HG02623 (cell line): ENCODE measurements around the gene PDIA5.
A peak's percentile ranks its signal among the peaks of the same experiment; 100 is the strongest.
"Not testable (repeated sequence)": the region's sequence is repeated elsewhere in the genome, so short reads cannot be mapped to it uniquely, and the experiment has no call there.

Experiments used
- ATAC-seq: cut with Tn5 transposase; IDR thresholded peaks from one replicate; pipeline ENCODE4 v1.9.1; 2021; ENCODE audit warnings: moderate library complexity; ENCODE audit not compliant: unreplicated experiment

Gene PDIA5

DNA sequence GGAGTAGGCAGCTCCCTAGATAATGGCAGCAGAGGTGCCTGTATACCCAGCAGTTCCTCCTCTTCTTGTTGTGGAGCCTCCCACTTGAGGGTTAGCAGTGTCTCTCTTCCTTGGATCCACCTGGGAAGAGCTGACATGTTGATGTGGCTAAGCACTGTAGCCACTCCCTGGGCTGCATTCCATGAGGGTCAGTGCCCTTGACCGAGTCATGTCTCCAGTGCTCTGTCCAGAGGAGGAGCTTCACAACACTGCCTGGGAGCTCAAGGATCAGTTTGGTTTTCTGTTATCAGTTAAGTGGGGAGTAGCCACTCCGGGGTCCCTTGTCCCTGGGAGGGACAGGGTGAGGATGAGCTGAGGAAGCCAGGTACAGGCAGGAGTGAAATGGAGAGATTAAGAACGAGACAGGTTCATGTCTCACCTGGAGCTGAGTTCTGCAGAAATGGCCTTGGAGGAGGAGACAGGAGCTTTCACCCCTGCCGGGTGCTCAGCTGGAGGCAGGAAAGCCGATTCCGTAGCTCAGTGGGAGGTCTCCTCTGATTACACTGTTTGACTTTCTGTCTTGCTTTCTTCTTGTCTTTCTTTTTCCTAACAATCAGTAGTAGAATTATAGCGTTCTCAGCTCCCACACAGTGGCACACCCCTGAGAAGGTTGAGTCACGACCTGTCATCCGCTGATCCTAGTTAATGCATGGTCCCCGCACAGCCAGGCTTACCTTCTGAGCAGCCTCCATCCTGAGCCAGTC is 77.0 kb downstream of the PDIA5 start:
- no peak for ATAC-seq

DNA sequence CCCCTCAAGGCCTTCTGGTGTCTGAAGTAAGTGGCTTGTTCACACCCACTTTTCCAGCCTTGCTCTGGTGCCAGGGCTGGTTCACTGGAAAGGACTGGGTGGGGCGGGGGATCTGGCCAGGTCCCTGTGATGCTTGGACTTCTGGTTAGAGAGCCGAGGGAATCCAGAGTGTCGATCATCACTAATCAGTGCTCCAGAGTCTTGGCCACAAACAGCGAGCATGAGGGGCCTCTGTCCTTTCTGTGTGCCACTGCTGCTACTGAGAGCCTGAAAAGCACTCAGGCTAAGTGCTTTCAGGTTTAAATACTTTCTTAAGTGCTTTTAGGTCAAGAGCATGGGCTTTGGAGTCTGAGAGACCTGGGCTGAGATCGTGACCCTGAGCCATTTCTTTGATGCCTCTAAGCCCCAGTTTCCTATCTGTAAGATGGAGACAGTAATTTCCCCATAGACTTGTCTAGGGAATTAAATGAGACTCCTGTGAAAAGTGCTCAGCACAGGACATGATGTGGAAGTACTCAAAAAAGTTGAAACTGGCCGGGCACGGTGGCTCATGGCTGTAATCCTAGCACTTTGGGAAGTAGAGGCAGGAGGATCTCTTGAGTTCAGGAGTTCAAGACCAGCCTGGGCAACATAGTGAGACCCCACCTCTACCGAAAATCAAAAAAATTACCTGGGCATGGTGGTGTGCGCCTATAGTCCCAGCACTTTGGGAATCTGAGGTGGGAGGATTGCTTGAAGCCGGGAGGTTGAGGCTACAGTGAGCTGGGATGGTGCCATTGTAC is 81.1 kb downstream of the PDIA5 start:
- ATAC-seq, result no peak

DNA sequence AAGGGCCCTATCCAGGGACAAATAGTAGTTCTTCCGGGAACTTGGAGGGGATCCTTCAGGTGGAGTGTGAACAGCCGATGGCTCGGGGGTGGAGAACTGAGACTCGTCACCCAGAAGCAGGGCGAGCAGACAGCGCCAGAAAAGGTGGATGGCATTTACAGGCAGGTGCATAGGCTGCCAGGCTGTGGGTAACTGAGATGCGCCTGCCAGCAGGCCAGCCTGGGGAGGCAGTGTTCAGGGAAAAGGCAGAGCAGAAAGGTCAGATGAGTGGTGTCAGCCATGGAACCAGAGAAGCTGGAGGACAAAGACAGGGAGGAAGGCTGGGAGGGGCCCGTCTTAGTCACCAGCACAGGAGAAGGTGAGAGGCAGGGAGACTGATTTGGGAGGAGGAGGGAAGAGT is 81.9 kb downstream of the PDIA5 start:
- ATAC-seq, result no peak

DNA sequence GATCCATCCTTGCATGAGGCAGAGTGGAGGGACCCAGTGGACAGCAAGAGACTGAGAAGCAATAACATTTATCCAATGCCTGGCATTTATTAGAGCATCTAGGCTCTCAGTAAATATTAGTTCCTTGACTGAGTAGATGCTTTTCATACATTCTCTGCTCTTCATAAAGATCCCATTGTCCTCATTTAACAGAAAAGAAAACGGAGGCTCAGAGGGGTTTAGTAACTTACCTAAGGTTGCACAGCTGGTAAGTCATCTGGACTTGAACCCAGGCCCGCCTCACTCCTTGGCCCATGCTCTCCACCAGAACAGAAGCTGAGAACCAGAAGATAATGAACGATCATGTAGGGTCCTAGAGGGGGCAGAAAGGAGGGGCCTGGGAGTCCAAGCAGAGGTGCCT is 82.7 kb downstream of the PDIA5 start:
- no peak for ATAC-seq

DNA sequence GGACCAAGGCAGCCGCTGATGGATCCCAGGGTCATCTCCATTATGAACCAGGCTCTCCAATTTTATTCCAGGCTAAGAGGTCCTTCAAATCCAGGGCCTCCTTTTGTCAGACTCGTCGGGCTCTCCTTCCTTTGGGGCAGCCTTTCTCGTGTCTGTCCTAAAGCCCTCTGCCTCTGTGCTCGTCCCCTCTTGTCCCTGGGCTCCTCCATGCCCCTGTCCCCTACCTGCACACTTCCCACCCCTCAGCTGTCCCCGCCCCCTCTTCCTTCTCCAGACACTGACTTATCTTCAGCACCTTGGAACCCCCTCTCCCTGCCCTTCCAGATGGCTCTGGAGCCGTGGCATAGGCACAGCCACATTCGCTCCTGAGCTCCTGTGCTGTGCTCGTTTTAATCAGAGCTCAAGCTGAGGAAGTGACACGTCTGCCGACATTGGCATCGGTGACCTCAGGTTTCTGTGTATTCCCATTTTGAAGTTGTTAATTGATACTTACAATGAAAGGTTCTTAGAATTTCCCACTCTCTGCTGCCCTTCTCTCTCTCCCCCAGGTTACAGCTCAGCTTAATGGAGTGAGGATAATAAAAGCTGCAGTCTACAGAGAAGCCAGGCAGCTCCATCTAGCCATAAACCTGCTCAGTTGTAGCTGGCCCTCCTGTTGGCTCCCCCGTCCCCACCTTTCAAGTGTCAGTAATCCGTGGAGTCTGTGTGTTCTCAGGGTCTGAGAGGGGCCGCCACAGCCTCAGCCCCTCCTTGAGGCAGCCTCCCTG is 83.8 kb downstream of the PDIA5 start:
- ATAC-seq, result no peak

DNA sequence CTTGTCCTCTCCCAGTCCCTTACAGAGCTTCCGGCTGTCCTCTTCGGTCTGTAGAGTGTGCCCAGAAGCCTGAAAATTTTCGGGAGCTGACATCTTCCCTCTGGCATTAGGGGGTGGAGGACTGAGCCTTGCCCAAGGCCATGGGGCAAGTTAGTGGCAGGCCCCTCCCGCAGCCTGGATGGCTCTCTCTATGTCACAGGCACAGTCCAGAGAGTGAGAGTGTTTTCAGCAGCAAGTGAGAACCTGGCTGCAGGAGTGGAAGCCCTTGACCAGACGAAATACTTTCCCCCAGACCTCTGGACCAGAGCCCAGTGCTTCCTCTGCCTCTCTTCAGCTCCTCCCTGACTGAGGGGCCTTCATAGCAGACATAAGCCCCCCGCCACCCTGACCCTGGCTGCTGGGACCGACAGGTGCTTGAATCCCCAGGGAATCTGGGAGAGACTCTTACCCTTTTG is 84.5 kb downstream of the PDIA5 start:
- ATAC-seq, result no peak

DNA sequence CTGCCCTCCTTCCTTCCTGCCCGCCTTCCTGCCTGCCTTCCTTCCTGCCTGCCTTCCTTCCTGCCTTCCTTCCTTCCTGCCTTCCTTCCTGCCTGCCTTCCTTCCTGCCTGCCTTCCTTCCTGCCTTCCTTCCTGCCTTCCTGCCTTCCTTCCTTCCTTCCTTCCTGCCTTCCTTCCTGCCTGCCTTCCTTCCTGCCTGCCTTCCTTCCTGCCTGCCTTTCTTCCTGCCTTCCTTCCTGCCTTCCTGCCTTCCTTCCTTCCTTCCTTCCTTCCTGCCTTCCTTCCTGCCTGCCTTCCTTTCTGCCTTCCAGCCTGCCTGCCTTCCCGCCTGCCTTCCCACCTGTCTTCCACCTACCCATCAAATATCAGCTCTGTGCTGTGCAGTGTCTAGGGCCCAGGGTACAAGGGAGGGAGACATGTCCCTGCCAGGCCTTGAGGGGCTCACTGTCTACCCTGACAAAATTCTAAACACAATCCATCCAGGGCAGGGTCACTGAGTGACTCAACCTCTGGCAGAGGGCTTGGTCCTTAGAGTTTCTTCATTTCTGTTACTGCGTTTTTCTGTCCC is 85.1 kb downstream of the PDIA5 start:
- ATAC-seq, result not testable (repeated sequence)

DNA sequence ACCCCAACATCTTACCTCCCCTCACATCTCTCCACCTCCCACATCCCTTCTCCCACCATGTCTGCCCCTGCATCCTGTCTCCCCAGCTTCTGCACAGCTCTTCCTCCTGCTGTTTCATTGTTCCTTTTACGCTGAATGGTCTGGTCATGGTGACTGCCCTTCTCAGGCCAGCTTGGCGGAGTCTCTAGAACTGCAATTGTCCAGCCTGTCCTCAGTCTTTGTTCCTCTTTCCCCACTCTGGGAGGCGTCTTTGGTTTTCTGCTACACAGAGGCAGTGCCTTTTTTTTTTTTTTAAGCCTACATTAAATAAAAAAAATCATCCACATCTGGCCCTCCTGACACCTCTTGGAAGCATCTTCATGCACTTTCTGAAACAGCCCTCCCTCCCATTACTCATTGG is 85.9 kb downstream of the PDIA5 start:
- ATAC-seq, result peak; percentile 26

DNA sequence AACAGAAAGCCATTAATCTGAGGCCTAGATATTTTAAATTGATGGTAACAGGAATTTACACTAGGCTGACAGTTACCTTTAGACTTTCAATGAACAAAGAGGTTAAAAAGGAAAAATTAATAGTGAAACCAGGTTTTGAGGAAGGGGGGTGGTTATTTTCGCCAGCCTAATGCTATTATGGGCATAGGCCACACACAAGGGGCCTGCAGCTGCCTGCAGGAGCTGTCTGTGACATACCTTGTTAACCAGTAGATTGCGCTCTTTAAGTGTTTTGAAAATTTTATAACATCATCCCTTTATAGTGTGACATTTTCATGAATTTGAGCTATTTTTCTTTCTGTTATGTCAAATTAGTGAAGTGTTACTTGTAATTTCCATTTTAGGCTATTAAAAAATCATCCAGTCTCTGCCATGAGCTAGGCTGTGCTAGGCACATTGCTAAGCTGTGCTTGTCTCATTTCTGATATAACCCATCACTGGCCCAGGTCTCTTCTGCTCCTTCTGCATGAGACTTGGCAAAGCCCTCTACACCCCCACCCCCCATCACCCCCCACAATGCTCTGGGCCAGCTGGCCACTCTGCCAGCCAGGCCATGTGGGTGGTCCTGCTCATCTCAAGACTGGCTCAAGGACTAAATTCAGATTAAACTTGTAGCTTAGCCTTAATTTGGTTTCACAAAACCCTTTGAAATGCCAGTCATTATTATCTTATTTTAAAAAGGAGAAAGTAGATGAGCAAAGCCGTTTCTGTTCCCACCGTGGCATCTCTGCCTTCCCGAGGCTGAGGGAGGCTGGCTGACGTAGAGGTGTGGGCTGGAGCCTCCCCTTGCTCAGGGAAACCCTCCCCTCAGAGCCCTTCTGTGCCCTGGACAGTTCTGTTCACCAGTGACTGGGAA is 86.5 kb downstream of the PDIA5 start:
- ATAC-seq, result peak; percentile 52

DNA sequence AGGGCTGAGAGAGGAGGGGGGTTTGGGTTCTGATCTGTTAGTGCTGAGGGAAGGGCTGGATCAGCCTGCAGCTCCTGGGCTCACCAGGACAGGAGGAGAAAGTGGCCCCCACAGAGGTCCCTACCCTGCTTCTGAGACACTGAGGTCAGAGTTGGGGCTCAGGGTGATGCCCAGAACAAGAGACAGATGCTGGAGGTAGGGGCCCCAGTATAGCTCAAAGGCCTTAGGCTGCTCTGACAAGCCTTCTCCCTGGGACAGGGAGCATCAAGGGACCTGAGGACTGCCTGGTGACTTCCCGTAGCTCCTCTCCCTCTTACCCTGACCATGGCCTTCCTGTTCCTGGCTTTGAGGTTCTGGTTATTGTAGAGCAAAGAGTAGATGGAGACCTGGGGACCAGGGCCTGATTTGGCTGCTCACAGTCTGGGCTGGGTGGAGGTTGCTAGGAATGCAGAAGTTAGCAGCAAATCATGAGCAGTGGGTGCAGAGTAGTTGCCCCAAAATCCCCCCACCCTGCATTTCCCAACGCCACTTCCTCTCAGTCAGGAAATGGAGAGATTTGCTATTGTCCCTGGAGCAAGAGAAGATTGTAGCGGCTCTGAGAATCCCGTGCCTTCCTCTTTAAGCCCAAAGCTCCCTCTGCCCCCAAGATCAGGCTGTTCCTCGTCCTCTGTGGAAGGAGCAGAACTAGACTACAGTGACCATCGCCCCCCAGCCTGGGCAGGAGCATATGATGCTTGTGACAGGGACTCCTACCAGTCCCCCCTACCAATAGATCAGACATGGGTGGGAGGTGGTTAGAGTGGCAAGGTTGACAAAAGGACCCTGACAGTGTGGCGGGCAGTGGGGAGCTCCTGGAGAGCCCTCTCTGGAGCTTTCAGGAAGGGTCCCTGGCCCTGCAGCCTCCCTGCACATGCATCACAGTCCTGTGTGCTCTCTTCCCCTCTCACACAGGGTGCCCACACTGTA is 87.5 kb downstream of the PDIA5 start:
- ATAC-seq, result no peak

DNA sequence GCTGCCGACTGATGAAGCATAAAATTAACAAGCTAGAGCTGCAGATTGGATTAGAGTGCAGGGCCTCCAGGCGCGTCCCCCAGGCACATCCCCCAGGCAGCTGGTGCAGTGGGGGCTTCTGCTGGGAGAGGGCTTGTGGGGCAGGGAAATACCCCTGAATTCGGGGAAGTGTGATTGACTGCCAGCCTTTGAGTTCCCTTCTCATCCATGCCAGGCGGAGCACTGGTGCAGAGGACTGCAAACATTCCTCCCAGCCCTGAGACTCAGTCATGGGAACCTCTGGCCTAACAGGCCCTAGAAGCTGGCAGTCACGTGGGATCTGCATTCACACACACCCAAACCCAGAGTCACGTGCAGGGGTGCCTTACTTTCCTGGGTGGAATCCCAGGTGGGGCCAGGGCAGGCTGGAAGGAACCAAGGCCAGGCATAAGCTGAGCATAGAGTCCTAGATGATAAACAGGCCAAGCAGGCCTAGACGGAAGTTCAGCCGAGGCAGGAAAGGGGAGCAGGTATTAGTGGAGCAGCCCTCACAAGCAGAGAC is 88.7 kb downstream of the PDIA5 start:
- ATAC-seq, result no peak

DNA sequence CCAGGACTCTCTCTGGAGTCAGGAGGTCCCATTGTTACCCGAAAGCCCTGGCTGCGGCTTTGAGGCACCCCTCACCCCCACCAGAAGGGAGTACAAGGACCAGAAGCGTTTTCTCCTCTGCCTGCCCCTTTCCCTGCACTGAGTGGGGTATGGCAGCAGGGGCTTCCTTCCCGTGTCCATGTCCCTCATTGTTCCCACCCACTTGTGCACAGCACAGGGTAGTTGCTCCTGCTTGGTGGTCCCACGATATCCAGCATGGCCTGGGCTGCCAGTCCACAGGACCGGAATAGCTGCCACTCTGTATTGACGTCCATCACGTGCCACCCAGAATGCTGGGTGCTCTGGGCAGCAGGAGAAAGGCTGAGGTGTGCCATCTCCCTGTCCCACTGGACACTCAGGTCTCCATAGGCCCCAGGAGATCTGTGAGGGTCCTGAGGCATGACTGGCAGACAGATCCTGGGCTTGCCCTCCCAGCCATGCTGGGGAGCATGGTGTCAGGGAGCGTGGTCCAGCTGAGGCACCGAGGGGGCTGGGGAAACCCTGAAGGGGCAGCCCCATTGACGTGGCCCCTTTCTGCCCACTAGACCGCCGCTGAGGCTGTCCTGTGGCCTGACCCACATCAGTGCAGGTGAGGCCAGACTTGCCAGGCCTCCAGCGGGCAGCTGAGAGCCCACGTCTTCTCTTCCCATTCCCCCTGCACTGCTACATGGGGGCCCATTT is 89.6 kb downstream of the PDIA5 start:
- no peak for ATAC-seq

DNA sequence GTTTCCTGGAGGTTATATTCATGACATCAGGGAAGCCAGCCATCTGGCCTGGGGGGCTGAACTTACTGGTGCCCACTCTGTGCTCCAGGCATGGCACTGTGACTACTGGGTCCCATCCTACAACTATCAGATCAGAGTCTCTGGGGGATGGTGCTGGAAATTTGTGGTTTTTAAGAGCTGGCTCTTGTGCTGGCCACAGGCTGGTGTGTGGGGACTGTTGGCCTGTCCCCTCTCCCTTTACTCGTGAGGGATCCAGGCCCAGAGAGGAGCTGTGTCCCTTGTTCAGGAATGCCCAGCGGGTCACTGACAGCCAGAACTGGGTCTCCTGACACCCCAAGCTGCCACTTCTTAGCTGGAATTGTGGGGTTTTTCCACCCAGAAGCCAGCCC is 90.4 kb downstream of the PDIA5 start:
- ATAC-seq, result no peak

DNA sequence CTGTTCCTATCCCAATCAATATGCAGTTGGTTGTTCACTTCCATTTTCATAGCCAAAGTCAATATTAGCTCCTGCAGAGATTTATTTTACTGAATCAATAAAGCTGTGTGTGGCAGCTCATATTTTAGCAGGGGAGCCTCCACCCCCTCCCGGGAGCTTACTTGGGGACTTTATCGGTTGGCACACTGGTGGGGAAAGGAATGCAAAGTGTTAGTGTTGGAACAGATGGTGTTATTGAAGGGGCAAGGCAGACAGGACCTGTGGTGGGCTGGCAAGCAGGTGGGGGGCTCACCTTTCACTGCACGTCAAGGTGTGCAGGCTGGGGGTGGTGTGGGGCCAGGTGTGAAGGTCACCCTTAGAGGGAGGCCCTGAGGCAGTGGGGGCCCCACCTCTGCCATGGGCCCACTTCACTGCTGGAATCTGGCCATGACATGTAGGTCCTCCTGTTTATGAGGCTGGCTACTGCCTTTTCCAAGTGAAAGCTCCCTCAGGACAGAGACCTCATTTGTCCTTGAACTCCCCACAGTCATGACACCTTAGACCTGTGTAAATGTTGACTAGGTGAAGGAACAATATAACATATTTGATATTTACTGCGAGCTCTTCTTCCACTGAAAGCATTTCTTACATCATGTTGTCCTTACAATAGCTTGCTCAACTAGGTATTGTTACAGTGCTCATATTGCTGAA is 90.9 kb downstream of the PDIA5 start:
- no peak for ATAC-seq

DNA sequence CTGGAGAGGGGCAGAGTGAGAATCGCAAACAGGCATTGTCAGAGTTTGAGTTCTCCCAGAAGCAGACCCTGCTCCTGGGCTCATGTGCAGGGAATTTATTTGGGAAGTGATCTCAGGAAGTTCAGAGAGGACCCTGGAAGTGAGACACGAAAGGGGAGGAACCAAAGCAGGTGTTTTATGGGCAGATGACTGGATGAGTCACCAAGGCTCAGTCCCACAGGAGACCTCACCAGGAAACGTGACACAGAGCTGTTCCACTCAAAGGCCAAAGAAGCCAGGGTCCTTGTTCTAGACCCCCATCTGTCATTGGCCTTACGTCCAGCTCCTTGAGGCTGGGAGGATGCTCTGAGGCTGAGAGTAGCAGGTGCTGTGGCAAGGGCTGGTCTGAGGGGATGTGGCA is 91.5 kb downstream of the PDIA5 start:
- no peak for ATAC-seq

DNA sequence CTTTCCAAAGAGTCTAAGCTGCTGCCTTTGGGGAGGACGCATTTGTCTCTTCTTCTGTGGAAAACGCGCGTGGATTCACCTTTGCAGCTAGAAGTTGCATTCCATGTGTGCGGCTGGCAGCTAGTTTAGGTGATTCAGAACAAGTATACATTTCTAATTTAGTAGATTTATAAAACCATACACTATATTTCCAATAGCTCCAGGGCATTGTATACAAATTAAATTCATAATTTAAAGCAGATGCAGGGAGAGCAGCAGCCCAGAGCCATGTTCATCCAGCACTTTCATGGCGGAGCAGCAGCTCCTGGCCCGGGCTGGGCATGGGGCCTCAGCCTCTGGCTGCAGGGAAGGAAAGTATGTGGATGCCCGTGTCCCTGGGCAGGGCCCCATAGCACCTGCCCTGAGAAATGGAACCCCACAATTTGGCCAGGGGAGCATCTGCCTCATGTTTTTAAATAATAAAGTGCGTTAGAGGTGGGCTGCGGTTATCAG is 92.1 kb downstream of the PDIA5 start:
- ATAC-seq, result no peak

DNA sequence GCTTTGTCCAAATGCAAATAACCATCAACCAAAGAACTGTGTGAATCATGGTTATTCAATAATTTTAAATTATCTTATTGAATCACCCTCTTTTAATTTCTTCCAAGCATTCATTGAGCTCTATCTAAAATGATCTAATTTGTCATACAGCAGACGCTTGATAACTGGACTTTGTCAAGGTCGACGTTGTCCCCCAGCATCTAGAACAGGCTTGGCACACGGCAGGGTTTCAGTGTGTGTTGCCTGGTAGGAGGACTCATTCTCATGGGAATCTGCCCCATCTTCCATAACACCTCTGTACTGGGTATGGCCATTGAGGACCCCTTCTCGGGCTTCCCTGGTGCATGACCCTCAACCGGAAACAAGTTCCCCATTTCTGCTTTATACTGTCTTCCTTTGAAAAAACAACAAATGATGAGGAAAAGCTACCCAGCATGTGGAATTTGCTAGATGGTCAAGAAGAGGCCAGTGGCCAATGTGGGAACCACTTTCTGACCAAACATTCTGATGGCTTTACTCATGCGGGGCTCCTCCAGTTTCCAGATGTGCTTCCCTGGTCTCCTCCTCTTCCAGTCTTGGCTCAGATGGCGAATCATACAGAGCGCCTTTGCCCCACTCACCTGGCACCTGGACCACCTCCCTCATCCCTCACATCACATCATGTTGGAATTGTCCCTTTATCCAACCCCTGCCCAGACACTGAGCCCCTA is 93.3 kb downstream of the PDIA5 start:
- ATAC-seq, result no peak
